Subcutaneous abdominal adipose tissue (tissue), 5 donors: ENCODE results near the gene FBXO41.
"Not testable (repeated sequence)": the region's sequence is repeated elsewhere in the genome, so short reads cannot be mapped to it uniquely, and the experiment has no call there.

ENCODE experiments used
- H3K27ac ChIP-seq: one replicate; pipeline ENCODE4 v1.7.0; 2013; ENCODE audit warnings: low read depth, mild to moderate bottlenecking, inconsistent platforms, low read length, moderate library complexity
- H3K27me3 ChIP-seq, 5 donors: one replicate each; pipeline ENCODE4 v1.7.0; 2013; ENCODE audit warnings: low read length in 5 of 5, inconsistent platforms in 1 of 5; ENCODE audit not compliant: control insufficient read depth in 5 of 5, insufficient read depth in 4 of 5
- H3K36me3 ChIP-seq, 5 donors: one replicate each; pipeline ENCODE4 v1.7.0; 2013; ENCODE audit warnings: low read length in 5 of 5; ENCODE audit not compliant: control insufficient read depth in 5 of 5, insufficient read depth in 5 of 5
- H3K4me1 ChIP-seq, 5 donors: one replicate each; pipeline ENCODE4 v1.7.0; 2013; ENCODE audit warnings: low read length in 5 of 5, mild to moderate bottlenecking in 3 of 5, moderate library complexity in 1 of 5; ENCODE audit not compliant: control insufficient read depth in 5 of 5, insufficient read depth in 5 of 5
- H3K4me3 ChIP-seq, 5 donors: one replicate each; pipeline ENCODE4 v1.7.0; 2013; ENCODE audit warnings: low read length in 5 of 5, low read depth in 1 of 5
- H3K9ac ChIP-seq, 5 donors: one replicate each; pipeline ENCODE4 v1.7.0; 2013; ENCODE audit warnings: low read length in 5 of 5, mild to moderate bottlenecking in 4 of 5, moderate library complexity in 3 of 5
- H3K9me3 ChIP-seq, 5 donors: one replicate each; pipeline ENCODE4 v1.7.0; 2013; ENCODE audit warnings: low read length in 5 of 5; ENCODE audit not compliant: control insufficient read depth in 5 of 5
- donor health status: healthy.
- donor health status: healthy.
- donor health status: healthy.
- donor health status: healthy.
- donor health status: healthy.

FBXO41 gene

GRCh38 chr2:73263540-73264331, 20.5 kb downstream of the FBXO41 start:
- Histone ChIP-seq H3K27ac (no peak overlapping the region), H3K9me3 (peaks cover 0 to 3% (median 0%) of the 10 kb centered on the region in 5 donors), H3K4me3 (no peak overlapping the region), H3K4me1 (peaks cover 0 to 3% (median 2%) of the 10 kb centered on the region in 5 donors), H3K36me3 (peaks cover 0 to 3% (median 0%) of the 10 kb centered on the region in 5 donors), H3K27me3 (peaks cover 13 to 31% (median 24%) of the 10 kb centered on the region in 5 donors), H3K9ac (no peak overlapping the region)

GRCh38 chr2:73262691-73263429, 21.4 kb downstream of the FBXO41 start:
- H3K9ac ChIP-seq, H3K9me3 ChIP-seq, H3K4me1 ChIP-seq, H3K27ac ChIP-seq, H3K36me3 ChIP-seq, H3K4me3 ChIP-seq: not testable (repeated sequence)
- H3K27me3 ChIP-seq = peaks cover 5 to 22% (median 15%) of the 10 kb centered on the region in 5 donors

GRCh38 chr2:73262108-73262651, 22.1 kb downstream of the FBXO41 start:
- H3K36me3 ChIP-seq = peaks cover 0 to 6% (median 0%) of the 10 kb centered on the region in 5 donors
- no peak overlapping the region for H3K9ac ChIP-seq
- no peak overlapping the region for H3K27ac ChIP-seq
- H3K4me1 ChIP-seq = no peaks in the 10 kb centered on the region
- H3K9me3 ChIP-seq = no peaks in the 10 kb centered on the region
- no peak overlapping the region for H3K4me3 ChIP-seq
- peaks cover 5 to 18% (median 12%) of the 10 kb centered on the region in 5 donors for H3K27me3 ChIP-seq

DNA sequence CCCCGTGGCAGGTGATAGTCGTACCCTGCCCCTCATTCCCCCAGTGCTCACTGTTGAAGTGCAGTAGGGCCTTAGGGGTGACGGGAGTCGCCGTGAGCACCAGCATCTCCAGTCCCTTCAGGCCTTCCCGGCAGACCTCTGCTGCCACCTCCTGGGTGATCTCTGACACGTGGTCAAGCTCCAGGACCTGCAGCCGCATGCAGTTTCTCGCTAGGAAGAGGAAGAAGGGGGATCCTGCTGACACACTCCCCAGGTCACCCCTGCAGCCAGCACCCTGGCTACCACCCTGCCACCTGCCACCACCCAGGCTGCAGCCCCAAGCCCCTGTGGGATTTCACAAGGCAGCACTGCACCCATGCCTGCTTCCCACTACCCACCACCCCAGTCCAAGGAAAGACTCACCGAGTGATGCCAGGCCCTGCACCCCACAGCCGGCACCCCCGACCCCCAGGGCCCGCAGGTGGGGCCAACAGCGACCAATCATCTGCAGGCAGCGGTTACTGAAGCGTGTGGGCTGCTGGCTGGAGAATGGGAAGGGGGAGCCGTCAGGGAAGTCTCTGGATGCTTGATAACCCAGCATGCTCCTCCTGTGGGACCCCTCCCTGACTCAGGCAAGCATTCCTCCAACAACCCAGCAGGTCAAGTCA, 23.8 kb downstream of the FBXO41 start:
- Histone ChIP-seq H3K9me3 (no peaks in the 10 kb centered on the region), H3K36me3 (peaks cover 0 to 6% (median 0%) of the 10 kb centered on the region in 5 donors), H3K4me3 (no peak overlapping the region), H3K27me3 (peaks cover 0 to 9% (median 3%) of the 10 kb centered on the region in 5 donors), H3K9ac (no peak overlapping the region), H3K4me1 (no peaks in the 10 kb centered on the region), H3K27ac (no peak overlapping the region)

DNA sequence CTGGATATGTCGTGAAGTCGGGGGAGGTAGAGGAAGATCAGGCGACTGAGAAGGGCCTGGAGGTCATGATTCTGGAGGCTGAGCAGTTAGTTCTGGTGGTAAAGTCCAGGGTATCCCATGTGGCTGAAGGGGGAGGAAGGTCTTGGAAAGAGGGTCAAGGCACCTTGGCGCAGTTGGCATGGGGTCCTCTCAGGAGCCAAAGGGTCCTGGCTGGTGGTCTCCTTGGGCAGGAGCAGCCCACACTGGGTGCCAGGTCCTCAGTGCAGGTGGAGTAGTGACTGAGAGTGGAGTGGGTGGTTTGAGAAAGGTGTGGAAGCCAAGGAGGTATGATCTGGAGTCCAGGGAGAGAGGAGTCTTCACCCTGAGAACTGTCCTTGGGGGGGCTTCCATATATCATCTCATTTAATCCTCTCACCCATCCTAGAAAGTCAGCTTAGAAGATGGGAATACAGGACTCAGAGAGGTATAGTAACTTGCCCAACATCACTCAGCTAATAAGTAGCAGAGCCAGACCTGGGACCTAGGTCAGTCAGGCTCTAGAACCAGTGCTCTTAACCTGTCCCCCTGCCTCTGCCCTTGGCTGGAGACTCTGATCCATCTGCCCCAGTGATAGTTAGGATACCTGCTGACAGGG, 24.5 kb downstream of the FBXO41 start:
- Histone ChIP-seq H3K27ac (no peak overlapping the region), H3K9me3 (no peaks in the 10 kb centered on the region), H3K27me3 (peaks cover 0 to 9% (median 3%) of the 10 kb centered on the region in 5 donors), H3K4me1 (peaks cover 0 to 5% (median 4%) of the 10 kb centered on the region in 5 donors), H3K36me3 (peaks cover 0 to 12% (median 0%) of the 10 kb centered on the region in 5 donors), H3K4me3 (no peak overlapping the region), H3K9ac (no peak overlapping the region)

GRCh38 chr2:73259276-73259675, 25.0 kb downstream of the FBXO41 start:
- Histone ChIP-seq H3K4me3 (no peak overlapping the region), H3K4me1 (peaks cover 0 to 5% (median 5%) of the 10 kb centered on the region in 5 donors), H3K27ac (no peak overlapping the region), H3K9ac (no peak overlapping the region), H3K36me3 (peaks cover 0 to 18% (median 3%) of the 10 kb centered on the region in 5 donors), H3K27me3 (peaks cover 0 to 9% (median 3%) of the 10 kb centered on the region in 5 donors), H3K9me3 (no peaks in the 10 kb centered on the region)

DNA sequence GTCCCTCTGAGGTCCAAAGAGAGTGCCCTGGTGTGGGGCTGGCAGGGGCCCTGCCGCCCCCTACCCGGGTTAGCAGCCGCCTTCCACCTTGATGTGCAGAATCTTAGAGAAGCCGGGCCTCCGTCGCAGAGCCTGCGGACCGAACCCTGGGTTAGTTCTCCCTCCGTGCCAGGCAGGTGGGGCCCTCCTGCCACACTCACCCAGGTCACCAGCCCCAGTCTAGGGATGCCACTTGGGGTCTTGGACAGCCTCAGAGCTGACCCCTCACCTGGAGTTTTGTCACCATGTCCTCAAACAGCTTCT, 25.4 kb downstream of the FBXO41 start:
- Histone ChIP-seq H3K4me1 (peaks cover 0 to 5% (median 5%) of the 10 kb centered on the region in 5 donors), H3K9ac (no peak overlapping the region), H3K27ac (no peak overlapping the region), H3K9me3 (no peaks in the 10 kb centered on the region), H3K4me3 (no peak overlapping the region), H3K36me3 (peaks cover 0 to 19% (median 7%) of the 10 kb centered on the region in 5 donors), H3K27me3 (peaks cover 0 to 6% (median 3%) of the 10 kb centered on the region in 5 donors)

DNA sequence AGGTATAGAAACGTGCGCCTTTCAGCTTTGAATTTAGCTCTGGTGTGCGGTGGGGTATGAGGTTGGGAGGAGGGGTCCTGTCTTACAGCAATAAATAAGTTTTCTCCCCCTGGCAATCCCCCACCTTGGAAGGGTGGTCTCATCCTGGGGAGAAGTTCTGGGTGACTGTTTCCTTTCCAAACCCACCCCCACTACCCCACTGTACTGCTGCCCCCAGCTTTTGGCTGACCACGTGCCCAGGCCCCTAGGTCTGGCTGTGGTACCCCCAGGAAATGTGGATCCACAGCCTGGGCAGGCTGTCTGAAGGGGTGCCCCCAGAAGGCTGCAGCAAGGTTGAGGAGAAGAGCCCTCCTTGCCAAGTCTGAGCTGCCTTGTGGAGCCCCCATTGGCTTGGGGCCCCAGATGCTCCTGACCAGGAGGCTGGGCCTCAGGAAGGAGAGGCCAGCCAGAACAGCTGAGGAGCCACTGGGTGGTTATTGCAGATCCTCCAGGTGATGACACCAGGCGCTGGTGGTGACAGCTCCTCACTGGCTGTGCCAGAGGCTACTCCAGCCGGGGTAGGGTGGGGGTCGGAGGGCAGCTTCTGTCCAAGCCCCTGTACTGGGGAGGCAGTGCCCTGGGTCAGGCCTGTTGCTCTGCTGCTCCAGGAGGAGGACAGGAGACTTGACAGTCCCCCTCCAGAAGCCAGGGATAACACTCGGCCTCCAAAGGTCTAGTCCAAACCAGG, 25.9 kb downstream of the FBXO41 start:
- Histone ChIP-seq H3K4me3 (no peak overlapping the region), H3K9me3 (no peaks in the 10 kb centered on the region), H3K36me3 (peaks cover 0 to 24% (median 12%) of the 10 kb centered on the region in 5 donors), H3K9ac (no peak overlapping the region), H3K4me1 (peaks cover 0 to 5% (median 5%) of the 10 kb centered on the region in 5 donors), H3K27me3 (peaks cover 0 to 6% (median 3%) of the 10 kb centered on the region in 5 donors), H3K27ac (no peak overlapping the region)
